Coronary artery (tissue), 2 donors: ENCODE results near the gene CROCC2.

Source experiments
- DNase-seq: peaks from one replicate; pipeline ENCODE4 v3.0.0-alpha.2; 2017; ENCODE audit warnings: low spot score
- H3K27ac ChIP-seq, 2 donors: fragments of 200-600 bp; sonication (generic); one replicate each; pipeline ENCODE4 v1.5.1; 2016 to 2019
- H3K4me3 ChIP-seq: fragments of 200-600 bp; sonication (generic); 2 replicates; pipeline ENCODE4 v1.5.1; 2016; ENCODE audit warnings: mild to moderate bottlenecking, moderate library complexity
- TF ChIP-seq, protein P1 (sequence below): fragments of 200-600 bp; sonication (generic); IDR thresholded peaks from one replicate; pipeline ENCODE4 v1.5.1; 2019; ENCODE audit warnings: antibody characterized with exemption

The CROCC2 gene

GRCh38 chr2:240925568-240926515 lies 19.7 kb downstream of the CROCC2 start:
- Histone ChIP-seq H3K27ac (no peak overlapping the region), H3K4me3 (no peak overlapping the region)
- TF ChIP-seq, protein P1, sequence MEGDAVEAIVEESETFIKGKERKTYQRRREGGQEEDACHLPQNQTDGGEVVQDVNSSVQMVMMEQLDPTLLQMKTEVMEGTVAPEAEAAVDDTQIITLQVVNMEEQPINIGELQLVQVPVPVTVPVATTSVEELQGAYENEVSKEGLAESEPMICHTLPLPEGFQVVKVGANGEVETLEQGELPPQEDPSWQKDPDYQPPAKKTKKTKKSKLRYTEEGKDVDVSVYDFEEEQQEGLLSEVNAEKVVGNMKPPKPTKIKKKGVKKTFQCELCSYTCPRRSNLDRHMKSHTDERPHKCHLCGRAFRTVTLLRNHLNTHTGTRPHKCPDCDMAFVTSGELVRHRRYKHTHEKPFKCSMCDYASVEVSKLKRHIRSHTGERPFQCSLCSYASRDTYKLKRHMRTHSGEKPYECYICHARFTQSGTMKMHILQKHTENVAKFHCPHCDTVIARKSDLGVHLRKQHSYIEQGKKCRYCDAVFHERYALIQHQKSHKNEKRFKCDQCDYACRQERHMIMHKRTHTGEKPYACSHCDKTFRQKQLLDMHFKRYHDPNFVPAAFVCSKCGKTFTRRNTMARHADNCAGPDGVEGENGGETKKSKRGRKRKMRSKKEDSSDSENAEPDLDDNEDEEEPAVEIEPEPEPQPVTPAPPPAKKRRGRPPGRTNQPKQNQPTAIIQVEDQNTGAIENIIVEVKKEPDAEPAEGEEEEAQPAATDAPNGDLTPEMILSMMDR, result no peak
- DNase-seq, result peak; percentile 66

GRCh38 chr2:240926516-240927389 lies 20.6 kb downstream of the CROCC2 start:
- Histone ChIP-seq H3K27ac (no peak overlapping the region), H3K4me3 (peak overlapping the region; percentile 45)
- TF ChIP-seq, protein P1, result no peak
- peak; percentile 74 for DNase-seq

- Histone ChIP-seq H3K4me3 (no peak overlapping the region), H3K27ac (no peak overlapping the region)
- TF ChIP-seq, protein P1, result no peak
- no peak for DNase-seq
These were observed 21.2 kb downstream of the CROCC2 start for GRCh38 chr2:240927390-240927781.

DNA sequence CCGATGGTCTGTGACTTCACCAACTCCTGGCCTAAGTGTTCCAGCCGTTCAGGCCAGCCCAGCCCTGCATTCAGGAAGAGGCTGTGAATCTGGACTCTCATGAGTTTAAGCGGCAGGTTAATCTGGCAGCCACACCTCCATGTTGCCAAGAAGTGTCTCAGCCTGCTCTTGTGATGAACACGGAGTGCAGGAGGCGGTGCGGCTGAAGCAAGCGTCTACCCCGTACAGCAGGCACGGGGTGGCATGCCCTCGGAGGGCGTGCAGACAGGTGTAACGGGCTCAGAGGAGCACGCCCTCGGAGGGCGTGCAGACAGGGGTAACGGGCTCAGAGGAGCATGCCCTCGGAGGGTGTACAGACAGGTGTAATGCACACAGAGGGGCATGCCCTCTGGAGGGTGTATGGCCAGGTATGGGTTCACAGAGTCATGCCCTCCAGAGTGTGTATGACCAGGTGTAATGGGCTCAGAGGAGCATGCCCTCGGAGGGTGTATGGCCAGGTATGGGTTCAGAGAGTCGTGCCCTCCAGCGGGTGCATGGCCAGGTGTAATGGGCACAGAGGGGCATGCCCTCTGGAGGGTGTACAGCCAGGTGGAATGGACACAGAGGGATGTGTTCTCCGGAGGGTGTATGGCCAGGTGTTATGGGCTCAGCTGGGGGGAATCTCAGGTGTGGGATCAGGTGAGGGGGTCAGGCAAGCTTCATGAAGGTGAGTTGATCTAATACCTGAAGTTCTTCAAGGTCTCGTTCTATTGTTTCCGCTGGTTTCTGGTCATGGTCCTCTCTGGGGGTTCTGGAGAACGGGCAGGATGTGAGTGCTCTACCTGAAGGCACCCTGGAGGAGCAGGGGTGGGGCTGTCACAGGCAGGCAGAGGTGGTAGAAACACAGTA lies 22.6 kb downstream of the CROCC2 start:
- TF ChIP-seq, protein P1, result no peak
- H3K4me3 ChIP-seq, result no peak overlapping the region
- no peak overlapping the region for H3K27ac ChIP-seq
- peak; percentile 56 for DNase-seq

- H3K27ac ChIP-seq, result no peak overlapping the region
- no peak overlapping the region for H3K4me3 ChIP-seq
- peak; percentile 62 for DNase-seq
- TF ChIP-seq, protein P1, result no peak
These were observed 23.4 kb downstream of the CROCC2 start for GRCh38 chr2:240929364-240930095.

GRCh38 chr2:240930096-240930630 lies 24.0 kb downstream of the CROCC2 start:
- Histone ChIP-seq H3K4me3 (no peak overlapping the region), H3K27ac (no peak overlapping the region)
- peak; percentile 67 for DNase-seq
- TF ChIP-seq, protein P1, result no peak
